HCT116 (cell line): Measurements from ENCODE around the gene DYDC1.

ENCODE experiments used
- ATF3 ChIP-seq: IDR thresholded peaks from 2 replicates; pipeline ENCODE4 v1.6.1; 2012
- CEBPB ChIP-seq: IDR thresholded peaks from 2 replicates; pipeline ENCODE4 v1.6.1; 2012; ENCODE audit warnings: low read depth
- CTCF ChIP-seq, 3 experiments: fragments of 200-600 bp in 1 of 3; sonication (generic) in 1 of 3; IDR thresholded peaks in 2 of 3; conservative IDR thresholded peaks in 1 of 3; 2 replicates each; pipeline ENCODE4 v1.5.1; 2012 to 2017; ENCODE audit warnings: low read depth in 2 of 3, low read length in 2 of 3, antibody characterized with exemption in 1 of 3, borderline replicate concordance in 1 of 3, control low read depth in 1 of 3, mild to moderate bottlenecking in 1 of 3, mixed read lengths in 1 of 3, mixed run types in 1 of 3, moderate library complexity in 1 of 3; ENCODE audit not compliant: insufficient read depth in 1 of 3
- EZH2 ChIP-seq: fragments of 200-600 bp; sonication (generic); IDR thresholded peaks from 2 replicates; pipeline ENCODE4 v1.6.1; 2017; ENCODE audit warnings: antibody characterized with exemption, mixed run types
- EZH2phosphoT487 ChIP-seq: fragments of 200-600 bp; IDR thresholded peaks from 2 replicates; pipeline ENCODE4 v1.6.1; 2018; ENCODE audit warnings: antibody characterized with exemption, borderline replicate concordance
- FOSL1 ChIP-seq: IDR thresholded peaks from 2 replicates; pipeline ENCODE4 v1.6.1; 2012; ENCODE audit warnings: low read depth
- POLR2A ChIP-seq: IDR thresholded peaks from 2 replicates; pipeline ENCODE4 v1.7.0; 2011; ENCODE audit warnings: borderline replicate concordance; ENCODE audit not compliant: insufficient read depth, insufficient read length; ENCODE audit errors: extremely low read depth
- POLR2AphosphoS5 ChIP-seq: IDR thresholded peaks from 2 replicates; pipeline ENCODE4 v1.6.1; 2011; ENCODE audit warnings: mild to moderate bottlenecking, low read depth, low read length, moderate library complexity
- RAD21 ChIP-seq: IDR thresholded peaks from 2 replicates; pipeline ENCODE4 v1.6.1; 2012; ENCODE audit warnings: low read depth, mild to moderate bottlenecking
- SIN3A ChIP-seq: IDR thresholded peaks from 2 replicates; pipeline ENCODE4 v1.6.1; 2012; ENCODE audit warnings: low read depth
- YY1 ChIP-seq: IDR thresholded peaks from 2 replicates; pipeline ENCODE4 v1.6.1; 2011; ENCODE audit warnings: low read length, low read depth, moderate library complexity, mild to moderate bottlenecking; ENCODE audit not compliant: insufficient replicate concordance; ENCODE audit errors: extremely low read depth
- ZBTB33 ChIP-seq: IDR thresholded peaks from 2 replicates; pipeline ENCODE4 v1.6.1; 2011; ENCODE audit warnings: mild to moderate bottlenecking, low read length, moderate library complexity; ENCODE audit not compliant: insufficient replicate concordance; ENCODE audit errors: extremely low read depth

- TF ChIP-seq EZH2phosphoT487 (no peak), CTCF (IDR thresholded peaks at IDR 0.05 in 2 of 3, conservative IDR thresholded peaks at IDR 0.05 in 1 of 3; ENCODE audit: borderline replicate concordance in 1 of 3, insufficient read depth in 1 of 3, low read depth in 2 of 3, low read length in 2 of 3) (peak; percentile 66 to 88 (median 78)), RAD21 (peak; percentile 89), POLR2AphosphoS5 (no peak), SIN3A (no peak), ATF3 (no peak), EZH2 (no peak), FOSL1 (no peak), CEBPB (no peak), YY1 (no peak), POLR2A (no peak), ZBTB33 (no peak)
Observed at GRCh38 chr10:80382989-80383388, 26.4 kb upstream of the DYDC1 start.
